Fibroblast of lung (primary cell): ENCODE results near the gene WNT4. TPM values are rescaled to one million over a fixed set of nuclear protein-coding genes. Genes with fewer than 3 reads are reported as not detected.

Source experiments
- DNase-seq, 2 donors: peaks; one replicate each; pipeline versions ENCODE4 v3.0.0 to v3.0.0-alpha.2; 2010; ENCODE audit warnings: low read depth in 2 of 2
- H2AFZ ChIP-seq: 2 replicates; pipeline ENCODE4 v1.5.1; 2012; ENCODE audit warnings: low read length, control low read depth, inconsistent platforms
- H3K27ac ChIP-seq: 2 replicates; pipeline ENCODE4 v1.5.1; 2011; ENCODE audit warnings: low read length, control low read depth; ENCODE audit not compliant: insufficient read depth
- H3K27me3 ChIP-seq: 2 replicates; pipeline ENCODE4 v1.5.1; 2011; ENCODE audit warnings: mild to moderate bottlenecking, low read length; ENCODE audit not compliant: control insufficient read depth, insufficient read depth
- H3K36me3 ChIP-seq: 2 replicates; pipeline ENCODE4 v1.5.1; 2011; ENCODE audit warnings: low read length; ENCODE audit not compliant: control insufficient read depth, insufficient read depth
- H3K4me1 ChIP-seq: 2 replicates; pipeline ENCODE4 v1.5.1; 2011; ENCODE audit warnings: low read length; ENCODE audit not compliant: control insufficient read depth, insufficient read depth; ENCODE audit errors: extremely low read depth
- H3K4me2 ChIP-seq: 2 replicates; pipeline ENCODE4 v1.5.1; 2011; ENCODE audit warnings: low read length, control low read depth; ENCODE audit not compliant: insufficient read depth; ENCODE audit errors: extremely low read depth
- H3K4me3 ChIP-seq, 4 experiments: fragments of 200-600 bp in 1 of 4; sonication (generic) in 1 of 4; replicated peaks in 1 of 4; 2 replicates each; pipeline ENCODE4 v1.5.1; 2011 to 2016; ENCODE audit warnings: low read length in 4 of 4, low read depth in 3 of 4, mild to moderate bottlenecking in 3 of 4, control low read depth in 2 of 4, inconsistent platforms in 1 of 4, mixed read lengths in 1 of 4; ENCODE audit not compliant: insufficient read depth in 1 of 4; ENCODE audit errors: control extremely low read depth in 1 of 4
- H3K79me2 ChIP-seq: 2 replicates; pipeline ENCODE4 v1.5.1; 2012; ENCODE audit warnings: mild to moderate bottlenecking, low read length, inconsistent platforms; ENCODE audit not compliant: control insufficient read depth, insufficient read depth
- H3K9ac ChIP-seq: 2 replicates; pipeline ENCODE4 v1.5.1; 2011; ENCODE audit warnings: mild to moderate bottlenecking, low read length, control low read depth; ENCODE audit not compliant: insufficient read depth
- H3K9me3 ChIP-seq: 2 replicates; pipeline ENCODE4 v1.5.1; 2012; ENCODE audit warnings: low read depth, low read length; ENCODE audit not compliant: control insufficient read depth, insufficient read depth
- H4K20me1 ChIP-seq: 2 replicates; pipeline ENCODE4 v1.5.1; 2011; ENCODE audit warnings: low read length; ENCODE audit not compliant: control insufficient read depth, insufficient read depth; ENCODE audit errors: extremely low read depth
- EZH2 ChIP-seq: IDR thresholded peaks from 2 replicates; pipeline ENCODE4 v1.5.1; 2012; ENCODE audit warnings: low read length, control low read depth, mild to moderate bottlenecking; ENCODE audit errors: missing control alignments
- polyA plus RNA-seq, 2 donors: library from polyadenylated mRNA; depleted of rRNA in 1 of 2; stranded (reverse) in 1 of 2; unstranded in 1 of 2; fragments of >200 nt; gene quantifications; 2 replicates each; pipeline ENCODE4 v1.2.1, GENCODE V29; 2011 to 2012; ENCODE audit warnings: missing spikeins in 1 of 2
- total RNA-seq: library from RNA; depleted of rRNA; stranded (reverse); fragments of >200 nt; gene quantifications from 2 replicates; pipeline ENCODE4 v1.2.1, GENCODE V29; 2014
- TF ChIP-seq, protein P1 (sequence below), 2 donors: IDR thresholded peaks in 1 of 2; conservative IDR thresholded peaks in 1 of 2; 1 replicate in 1 of 2; 2 replicates in 1 of 2; pipeline ENCODE4 v1.5.1; 2011 to 2012; ENCODE audit warnings: low read length in 2 of 2, control low read depth in 1 of 2, inconsistent platforms in 1 of 2, low read depth in 1 of 2, mild to moderate bottlenecking in 1 of 2

The WNT4 gene
- total and polyA plus RNA-seq, 2 donors (not counting 1 experiment from before 2014, with no cell fraction given), result under 0.01 TPM; not detected in 1

DNA sequence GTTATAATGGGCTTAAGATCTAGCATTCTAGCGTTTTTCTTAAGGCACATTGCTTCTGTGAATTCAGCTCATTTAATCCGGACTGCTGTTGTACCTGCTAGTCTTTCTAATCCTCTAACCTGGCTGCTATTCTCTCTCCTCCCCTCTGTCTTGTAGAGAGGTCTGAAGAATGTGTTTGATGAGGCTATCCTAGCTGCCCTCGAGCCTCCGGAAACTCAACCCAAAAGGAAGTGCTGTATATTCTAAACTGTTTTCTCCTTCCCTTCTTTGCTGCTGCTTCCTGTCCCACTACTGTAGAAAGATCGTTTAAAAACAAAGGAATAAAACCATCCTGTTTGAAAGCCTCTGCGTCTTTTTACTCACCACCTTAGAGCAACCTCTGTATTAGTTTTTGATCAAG lies 53.1 kb downstream of the WNT4 start:
- Histone ChIP-seq H3K4me1 (peaks cover 13% of the 10 kb centered on the region), H3K4me3 (no peak overlapping the region), H3K27ac (peak overlapping the region; percentile 29), H3K36me3 (peaks cover 8% of the 10 kb centered on the region), H4K20me1 (peaks cover 22% of the 10 kb centered on the region), H3K4me2 (peak overlapping the region; percentile 16), H2AFZ (no peak overlapping the region), H3K27me3 (no peaks in the 10 kb centered on the region), H3K9me3 (no peaks in the 10 kb centered on the region), H3K79me2 (peaks cover 81% of the 10 kb centered on the region), H3K9ac (no peak overlapping the region)
- DNase-seq, result no peak
- TF ChIP-seq, protein P1, sequence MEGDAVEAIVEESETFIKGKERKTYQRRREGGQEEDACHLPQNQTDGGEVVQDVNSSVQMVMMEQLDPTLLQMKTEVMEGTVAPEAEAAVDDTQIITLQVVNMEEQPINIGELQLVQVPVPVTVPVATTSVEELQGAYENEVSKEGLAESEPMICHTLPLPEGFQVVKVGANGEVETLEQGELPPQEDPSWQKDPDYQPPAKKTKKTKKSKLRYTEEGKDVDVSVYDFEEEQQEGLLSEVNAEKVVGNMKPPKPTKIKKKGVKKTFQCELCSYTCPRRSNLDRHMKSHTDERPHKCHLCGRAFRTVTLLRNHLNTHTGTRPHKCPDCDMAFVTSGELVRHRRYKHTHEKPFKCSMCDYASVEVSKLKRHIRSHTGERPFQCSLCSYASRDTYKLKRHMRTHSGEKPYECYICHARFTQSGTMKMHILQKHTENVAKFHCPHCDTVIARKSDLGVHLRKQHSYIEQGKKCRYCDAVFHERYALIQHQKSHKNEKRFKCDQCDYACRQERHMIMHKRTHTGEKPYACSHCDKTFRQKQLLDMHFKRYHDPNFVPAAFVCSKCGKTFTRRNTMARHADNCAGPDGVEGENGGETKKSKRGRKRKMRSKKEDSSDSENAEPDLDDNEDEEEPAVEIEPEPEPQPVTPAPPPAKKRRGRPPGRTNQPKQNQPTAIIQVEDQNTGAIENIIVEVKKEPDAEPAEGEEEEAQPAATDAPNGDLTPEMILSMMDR (conservative IDR thresholded peaks at IDR 0.05 in 1 of 2, IDR thresholded peaks at IDR 0.05 in 1 of 2; ENCODE audit: low read depth in 1 of 2, low read length in 2 of 2), result no peak
- no peak for TF ChIP-seq EZH2

DNA sequence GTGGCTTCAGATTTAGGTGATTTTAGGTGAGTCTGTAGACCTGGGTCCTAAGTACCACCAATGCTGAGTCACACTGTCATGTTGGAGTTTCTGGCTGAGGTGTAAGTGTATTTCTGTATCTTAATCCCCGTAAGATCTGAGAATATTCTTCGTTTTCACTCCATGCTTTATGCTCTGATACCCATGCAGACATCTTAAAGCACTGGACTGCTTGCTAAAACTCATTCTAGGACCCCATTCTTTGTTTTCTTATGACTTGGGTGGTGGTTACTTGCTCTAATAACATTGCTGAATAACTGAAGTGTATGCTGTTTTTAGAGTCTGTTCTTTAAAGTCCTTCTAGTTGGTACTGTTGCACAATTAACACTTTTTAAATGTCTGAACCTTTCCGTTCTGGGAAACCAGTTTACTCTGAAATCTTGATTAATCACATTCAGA lies 53.7 kb downstream of the WNT4 start:
- Histone ChIP-seq H2AFZ (no peak overlapping the region), H3K4me3 (no peak overlapping the region), H3K9me3 (no peaks in the 10 kb centered on the region), H3K9ac (no peak overlapping the region), H3K79me2 (peaks cover 85% of the 10 kb centered on the region), H3K4me1 (peaks cover 13% of the 10 kb centered on the region), H4K20me1 (peaks cover 22% of the 10 kb centered on the region), H3K36me3 (peaks cover 8% of the 10 kb centered on the region), H3K4me2 (peak overlapping the region; percentile 15), H3K27ac (no peak overlapping the region), H3K27me3 (no peaks in the 10 kb centered on the region)
- no peak for DNase-seq
- TF ChIP-seq, protein P1 (conservative IDR thresholded peaks at IDR 0.05 in 1 of 2, IDR thresholded peaks at IDR 0.05 in 1 of 2; ENCODE audit: low read depth in 1 of 2, low read length in 2 of 2), result no peak
- TF ChIP-seq EZH2, result no peak

DNA sequence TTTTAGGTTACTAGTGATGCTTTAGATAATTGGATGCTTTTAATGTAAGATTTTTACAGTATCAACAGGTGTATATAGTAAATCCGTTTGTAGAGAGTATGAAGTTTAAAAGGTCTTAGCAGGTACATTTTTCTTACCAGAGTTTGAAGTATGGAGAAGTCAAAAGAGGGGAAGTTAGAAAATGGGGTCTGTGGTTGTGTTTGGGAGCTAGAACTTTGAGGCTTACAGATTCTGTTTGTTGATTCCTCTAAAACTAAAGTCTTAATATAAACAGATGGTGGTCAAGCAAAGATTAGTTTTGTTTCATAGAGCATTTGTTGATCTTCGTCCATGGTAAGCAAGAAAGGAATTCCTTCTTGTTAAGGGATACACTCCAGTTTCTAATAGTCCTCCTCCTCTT lies 54.6 kb downstream of the WNT4 start:
- Histone ChIP-seq H3K27ac (no peak overlapping the region), H3K9me3 (no peaks in the 10 kb centered on the region), H3K79me2 (peaks cover 88% of the 10 kb centered on the region), H3K27me3 (no peaks in the 10 kb centered on the region), H3K4me2 (no peak overlapping the region), H2AFZ (no peak overlapping the region), H4K20me1 (peaks cover 18% of the 10 kb centered on the region), H3K4me1 (peaks cover 13% of the 10 kb centered on the region), H3K9ac (no peak overlapping the region), H3K36me3 (peaks cover 5% of the 10 kb centered on the region), H3K4me3 (no peak overlapping the region)
- TF ChIP-seq EZH2, result no peak
- TF ChIP-seq, protein P1 (conservative IDR thresholded peaks at IDR 0.05 in 1 of 2, IDR thresholded peaks at IDR 0.05 in 1 of 2; ENCODE audit: low read depth in 1 of 2, low read length in 2 of 2), result no peak
- no peak for DNase-seq
